ENCODE measurements around the gene LPIN2.

Gene LPIN2

GRCh38 chr18:3055186-3055728 lies 42.3 kb upstream of the LPIN2 start:
- Histone ChIP-seq H3K79me2 (no peaks in the 10 kb centered on the region), H2AFZ (no peak overlapping the region), H3K9ac (no peak overlapping the region), H3K4me1 (no peaks in the 10 kb centered on the region), H3K9me3 (ENCODE audit: control insufficient read depth, low read length) (no peaks in the 10 kb centered on the region), H3K27me3 (ENCODE audit: control insufficient read depth, insufficient read depth, low read length) (no peaks in the 10 kb centered on the region), H3K36me3 (ENCODE audit: control insufficient read depth, insufficient read depth, low read length) (no peaks in the 10 kb centered on the region), H3K27ac (no peak overlapping the region), H3K4me2 (ENCODE audit: low read length) (no peak overlapping the region), H3K4me3 (ENCODE audit: low read depth, low read length) (no peak overlapping the region)
- TF ChIP-seq CTCF (IDR thresholded peaks at IDR 0.05), result no peak

- Histone ChIP-seq H3K4me1 (no peaks in the 10 kb centered on the region), H3K9me3 (ENCODE audit: control insufficient read depth, low read length) (no peaks in the 10 kb centered on the region), H3K9ac (no peak overlapping the region), H3K27ac (no peak overlapping the region), H2AFZ (no peak overlapping the region), H3K4me3 (ENCODE audit: low read depth, low read length) (no peak overlapping the region), H3K4me2 (ENCODE audit: low read length) (no peak overlapping the region), H3K79me2 (no peaks in the 10 kb centered on the region), H3K27me3 (ENCODE audit: control insufficient read depth, insufficient read depth, low read length) (no peaks in the 10 kb centered on the region), H3K36me3 (ENCODE audit: control insufficient read depth, insufficient read depth, low read length) (no peaks in the 10 kb centered on the region)
- no peak for TF ChIP-seq CTCF (IDR thresholded peaks at IDR 0.05)
Measured at GRCh38 chr18:3054780-3055179, 41.8 kb upstream of the LPIN2 start.

GRCh38 chr18:3054214-3054613 lies 41.3 kb upstream of the LPIN2 start:
- Histone ChIP-seq H3K9ac (no peak overlapping the region), H3K79me2 (no peaks in the 10 kb centered on the region), H3K27me3 (ENCODE audit: control insufficient read depth, insufficient read depth, low read length) (no peaks in the 10 kb centered on the region), H3K4me3 (ENCODE audit: low read depth, low read length) (no peak overlapping the region), H3K4me1 (no peaks in the 10 kb centered on the region), H3K36me3 (ENCODE audit: control insufficient read depth, insufficient read depth, low read length) (no peaks in the 10 kb centered on the region), H3K9me3 (ENCODE audit: control insufficient read depth, low read length) (no peaks in the 10 kb centered on the region), H3K4me2 (ENCODE audit: low read length) (no peak overlapping the region), H3K27ac (no peak overlapping the region), H2AFZ (no peak overlapping the region)
- TF ChIP-seq CTCF (IDR thresholded peaks at IDR 0.05), result no peak

- TF ChIP-seq CTCF (IDR thresholded peaks at IDR 0.05), result no peak
- Histone ChIP-seq H3K36me3 (ENCODE audit: control insufficient read depth, insufficient read depth, low read length) (no peaks in the 10 kb centered on the region), H3K4me3 (ENCODE audit: low read depth, low read length) (no peak overlapping the region), H3K9ac (no peak overlapping the region), H3K79me2 (no peaks in the 10 kb centered on the region), H3K27ac (no peak overlapping the region), H3K4me2 (ENCODE audit: low read length) (no peak overlapping the region), H3K9me3 (ENCODE audit: control insufficient read depth, low read length) (no peaks in the 10 kb centered on the region), H2AFZ (no peak overlapping the region), H3K27me3 (ENCODE audit: control insufficient read depth, insufficient read depth, low read length) (no peaks in the 10 kb centered on the region), H3K4me1 (no peaks in the 10 kb centered on the region)
Measured at GRCh38 chr18:3053081-3053480, 40.1 kb upstream of the LPIN2 start.

- no peaks in the 10 kb centered on the region for H3K4me1 ChIP-seq
- no peak overlapping the region for H2AFZ ChIP-seq
- no peak overlapping the region for H3K4me3 ChIP-seq (ENCODE audit: low read depth, low read length)
- H3K36me3 ChIP-seq (ENCODE audit: control insufficient read depth, insufficient read depth, low read length), result no peaks in the 10 kb centered on the region
- H3K9ac ChIP-seq, result no peak overlapping the region
- H3K4me2 ChIP-seq (ENCODE audit: low read length), result no peak overlapping the region
- no peak for TF ChIP-seq CTCF (IDR thresholded peaks at IDR 0.05)
- no peaks in the 10 kb centered on the region for H3K9me3 ChIP-seq (ENCODE audit: control insufficient read depth, low read length)
- no peaks in the 10 kb centered on the region for H3K79me2 ChIP-seq
- no peak overlapping the region for H3K27ac ChIP-seq
- H3K27me3 ChIP-seq (ENCODE audit: control insufficient read depth, insufficient read depth, low read length), result no peaks in the 10 kb centered on the region
Measured at GRCh38 chr18:3052411-3052758, 39.4 kb upstream of the LPIN2 start.
